Sigmoid colon (tissue), 7 donors: ENCODE measurements around the gene GRAP2. TPM values are rescaled to one million over a fixed set of nuclear protein-coding genes. Genes with fewer than 3 reads are reported as not detected.
A peak's percentile ranks its signal among the peaks of the same experiment; 100 is the strongest.
"Not testable (repeated sequence)": the region's sequence is repeated elsewhere in the genome, so short reads cannot be mapped to it uniquely, and the experiment has no call there.

Experiments
- DNase-seq: peaks from one replicate; pipeline ENCODE4 v3.0.0-alpha.2; 2019
- H3K27ac ChIP-seq, 4 donors: fragments of 200-600 bp; sonication (generic); one replicate each; pipeline ENCODE4 v1.5.1; 2016 to 2019; ENCODE audit warnings: mild to moderate bottlenecking in 1 of 4
- H3K27me3 ChIP-seq, 3 donors: fragments of 200-600 bp; sonication (generic); one replicate each; pipeline ENCODE4 v1.5.1; 2019; ENCODE audit warnings: mild to moderate bottlenecking in 1 of 3
- H3K36me3 ChIP-seq, 4 donors: fragments of 200-600 bp; sonication (generic); one replicate each; pipeline ENCODE4 v1.5.1; 2016 to 2019
- H3K4me1 ChIP-seq, 4 donors: fragments of 200-600 bp; sonication (generic); one replicate each; pipeline ENCODE4 v1.5.1; 2017 to 2019
- H3K4me3 ChIP-seq, 4 donors: fragments of 200-600 bp; sonication (generic); one replicate each; pipeline ENCODE4 v1.5.1; 2017 to 2019; ENCODE audit warnings: mild to moderate bottlenecking in 2 of 4, moderate library complexity in 1 of 4
- H3K9me3 ChIP-seq, 4 donors: fragments of 200-600 bp in 3 of 4; sonication (generic) in 3 of 4; one replicate each; pipeline versions ENCODE4 v1.5.1 to v1.6.1; 2013 to 2019
- CTCF ChIP-seq, 4 experiments: fragments of 450-650 bp in 3 of 4; fragments of 200-600 bp in 1 of 4; IDR thresholded peaks; one replicate each; pipeline ENCODE4 v1.5.1; 2016 to 2019; ENCODE audit warnings: antibody characterized with exemption in 4 of 4, mild to moderate bottlenecking in 3 of 4, moderate library complexity in 2 of 4
- EP300 ChIP-seq, 4 donors: sonication (generic); formaldehyde crosslinking; IDR thresholded peaks; one replicate each; pipeline ENCODE4 v1.6.1; 2017; ENCODE audit warnings: antibody characterized with exemption in 4 of 4
- POLR2A ChIP-seq, 2 donors: fragments of 450-650 bp; IDR thresholded peaks; one replicate each; pipeline ENCODE4 v1.6.1; 2016; ENCODE audit warnings: antibody characterized with exemption in 2 of 2, mild to moderate bottlenecking in 2 of 2, moderate library complexity in 2 of 2
- POLR2AphosphoS5 ChIP-seq, 4 donors: sonication (generic); formaldehyde crosslinking; IDR thresholded peaks; one replicate each; pipeline ENCODE4 v1.6.1; 2017; ENCODE audit warnings: antibody characterized with exemption in 4 of 4
- WGBS, 2 donors: extraction: QIAGEN DNeasy Blood & Tissue Kit; methylation state at CpG; one replicate each; pipeline ENCODE4 v1.1.7; 2013; 5-methylcytosine and 5-hydroxymethylcytosine counted together
- intact Hi-C: fragments of 100-400 bp; cut with DNase I; formaldehyde crosslinking; loops from one replicate; pipeline ENCODE4 v1.15.1; 2023
- polyA plus RNA-seq, 3 donors: library from polyadenylated mRNA; stranded (reverse); fragments of 200-250 nt; gene quantifications; one replicate each; pipeline ENCODE4 v1.2.3, GENCODE V29; 2013
- total RNA-seq, 4 donors: library from RNA; depleted of rRNA; stranded (reverse); fragments of >200 nt; gene quantifications; one replicate each; pipeline ENCODE4 v1.1.0, GENCODE V29; 2016
- donor health status: healthy with polysubstance abuse.
- donor health status: Bipolar disorder and iron deficiency.
- donor health status: healthy.

Gene GRAP2
- total and polyA plus RNA-seq, 7 donors, result 0.46 to 9.7 (median 1.4) TPM

DNA sequence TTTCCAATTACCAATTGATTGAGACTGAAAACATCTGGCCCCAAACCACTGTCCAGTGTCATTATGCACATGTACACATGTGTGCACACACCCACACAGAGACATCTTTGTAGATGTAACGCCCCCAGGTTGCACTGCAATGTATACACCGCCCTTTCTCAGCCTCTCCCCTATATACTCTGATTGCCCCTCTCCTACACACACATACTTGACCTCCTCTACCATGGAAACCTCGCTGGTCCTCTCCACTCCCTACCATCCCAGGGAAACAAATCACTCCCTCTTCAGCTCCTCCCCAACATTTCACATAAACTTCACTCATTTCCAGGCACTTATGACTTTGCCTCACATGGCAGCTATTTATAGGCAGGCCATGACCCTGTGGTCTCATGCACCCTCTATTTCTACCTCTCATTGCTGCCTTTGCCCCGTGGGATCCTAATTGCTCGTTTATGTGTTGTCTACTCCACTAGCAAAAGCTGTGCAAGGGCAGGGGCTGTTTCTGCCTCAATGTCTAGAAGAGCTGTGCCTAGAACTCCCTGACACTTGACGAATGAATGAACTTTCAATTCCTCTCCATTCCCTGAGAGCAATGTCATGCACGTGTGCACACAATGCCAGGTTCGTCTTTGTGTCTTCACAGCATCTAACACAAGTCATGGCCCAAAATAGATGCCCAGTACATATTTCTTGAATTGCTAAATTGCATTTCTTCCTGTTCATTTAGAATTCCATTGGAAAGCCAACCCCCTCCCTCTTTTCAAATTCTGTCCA lies 49.3 kb downstream of the GRAP2 start:
- intact Hi-C loops, result no loop called here
- H3K27me3 ChIP-seq, result no peaks in the 10 kb centered on the region
- no peak overlapping the region for H3K27ac ChIP-seq
- no peak for TF ChIP-seq POLR2AphosphoS5 (IDR thresholded peaks at IDR 0.05)
- no peak for TF ChIP-seq CTCF (IDR thresholded peaks at IDR 0.05)
- TF ChIP-seq POLR2A (IDR thresholded peaks at IDR 0.05), result no peak
- no peak for TF ChIP-seq EP300 (IDR thresholded peaks at IDR 0.05)
- H3K4me1 ChIP-seq, result no peaks in the 10 kb centered on the region
- H3K9me3 ChIP-seq, result no peaks in the 10 kb centered on the region
- no peaks in the 10 kb centered on the region for H3K36me3 ChIP-seq
- 65 to 89% methylated on average over 8 of the region's 8 CpGs for WGBS, 2 donors
- no peak overlapping the region for H3K4me3 ChIP-seq
- no peak for DNase-seq

DNA sequence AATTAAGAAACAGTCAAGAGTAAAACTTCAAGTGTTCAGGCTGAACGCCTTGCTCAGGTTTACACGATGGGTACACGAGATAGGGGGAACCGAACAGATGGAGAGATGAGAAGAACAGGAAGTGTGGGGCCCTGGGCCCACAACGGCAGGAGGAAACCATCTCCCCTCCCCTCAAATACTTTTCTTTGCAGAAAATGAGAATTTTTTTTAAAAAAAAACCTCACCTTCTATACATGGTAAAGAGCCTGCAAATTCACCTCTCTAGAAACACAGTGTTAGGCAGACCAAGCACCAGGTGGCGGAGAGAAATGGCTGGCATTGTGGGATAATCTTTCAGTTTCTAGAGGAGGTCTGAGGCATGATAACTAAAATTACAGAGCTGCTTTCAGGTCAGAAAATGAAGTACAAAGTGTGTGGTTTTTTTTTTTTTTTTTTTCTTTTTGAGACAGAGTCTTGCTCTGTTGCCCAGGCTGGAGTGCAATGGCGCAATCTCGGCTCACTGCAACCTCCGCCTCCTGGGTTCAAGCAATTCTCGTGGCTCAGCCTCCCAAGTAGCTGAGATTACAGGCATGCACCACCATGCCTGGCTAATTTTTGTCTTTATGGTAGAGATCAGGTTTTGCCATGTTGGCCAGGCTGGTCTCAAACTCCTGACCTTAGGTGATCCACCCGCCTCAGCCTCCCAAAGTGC lies 50.9 kb downstream of the GRAP2 start:
- intact Hi-C loops, DNase-seq, H3K27ac ChIP-seq, H3K4me3 ChIP-seq, H3K36me3 ChIP-seq, H3K9me3 ChIP-seq, H3K27me3 ChIP-seq, H3K4me1 ChIP-seq: not testable (repeated sequence)
- 58 to 92% methylated on average over 11 of the region's 11 CpGs for WGBS, 2 donors

GRCh38 chr22:39952347-39952746 lies 51.5 kb downstream of the GRAP2 start:
- Histone ChIP-seq H3K36me3 (no peaks in the 10 kb centered on the region), H3K4me1 (no peaks in the 10 kb centered on the region), H3K4me3 (no peak overlapping the region), H3K27me3 (no peaks in the 10 kb centered on the region), H3K27ac (no peak overlapping the region), H3K9me3 (no peaks in the 10 kb centered on the region)
- 77 to 86% methylated on average over 6 of the region's 6 CpGs for WGBS, 2 donors
- no peak for TF ChIP-seq POLR2A (IDR thresholded peaks at IDR 0.05)
- TF ChIP-seq EP300 (IDR thresholded peaks at IDR 0.05), result no peak
- no peak for TF ChIP-seq CTCF (IDR thresholded peaks at IDR 0.05)
- TF ChIP-seq POLR2AphosphoS5 (IDR thresholded peaks at IDR 0.05), result no peak
- intact Hi-C loops, result no loop called here
- DNase-seq, result no peak

DNA sequence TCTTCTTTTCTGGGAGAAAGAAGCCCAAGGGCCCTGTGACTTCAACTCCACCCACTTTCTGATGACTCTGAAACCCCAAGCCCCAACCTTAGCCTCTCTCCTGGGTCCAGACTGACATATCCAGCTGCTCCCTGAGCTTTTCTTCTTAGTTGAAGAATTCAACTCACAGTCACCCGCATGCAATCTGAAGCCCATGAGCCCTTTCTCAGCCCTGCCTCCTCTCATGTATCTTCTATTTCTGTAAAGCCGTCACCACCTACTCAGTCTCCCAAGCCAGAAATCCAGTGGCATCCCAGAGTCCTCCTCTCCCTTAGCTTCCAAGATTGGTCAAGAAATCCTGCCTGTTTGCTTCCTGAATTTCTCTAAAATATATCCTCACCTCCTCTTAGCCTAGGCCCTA lies 52.2 kb downstream of the GRAP2 start:
- TF ChIP-seq POLR2AphosphoS5 (IDR thresholded peaks at IDR 0.05), result no peak
- no peak for TF ChIP-seq EP300 (IDR thresholded peaks at IDR 0.05)
- TF ChIP-seq CTCF (IDR thresholded peaks at IDR 0.05), result no peak
- no peak for TF ChIP-seq POLR2A (IDR thresholded peaks at IDR 0.05)
- WGBS, 2 donors, result 89 to 94% methylated on average over 2 of the region's 2 CpGs
- H3K27me3 ChIP-seq, result no peaks in the 10 kb centered on the region
- intact Hi-C loops, result no loop called here
- no peaks in the 10 kb centered on the region for H3K9me3 ChIP-seq
- no peak overlapping the region for H3K27ac ChIP-seq
- no peaks in the 10 kb centered on the region for H3K36me3 ChIP-seq
- no peaks in the 10 kb centered on the region for H3K4me1 ChIP-seq
- H3K4me3 ChIP-seq, result no peak overlapping the region
- no peak for DNase-seq

GRCh38 chr22:39954584-39955055 lies 53.7 kb downstream of the GRAP2 start:
- intact Hi-C loops, result no loop called here
- no peak for DNase-seq
- no peaks in the 10 kb centered on the region for H3K9me3 ChIP-seq
- H3K27ac ChIP-seq, result peak overlapping the region in 1 of 4 donors; percentile 8
- TF ChIP-seq EP300 (IDR thresholded peaks at IDR 0.05) (no peak), POLR2A (IDR thresholded peaks at IDR 0.05) (no peak), CTCF (IDR thresholded peaks at IDR 0.05) (no peak), POLR2AphosphoS5 (IDR thresholded peaks at IDR 0.05) (no peak)
- WGBS, 2 donors, result 86 to 88% methylated on average over 4 of the region's 4 CpGs
- no peaks in the 10 kb centered on the region for H3K27me3 ChIP-seq
- H3K4me1 ChIP-seq, result no peaks in the 10 kb centered on the region
- no peak overlapping the region for H3K4me3 ChIP-seq
- no peaks in the 10 kb centered on the region for H3K36me3 ChIP-seq
